PC-9 (cell line): ENCODE results near the gene FUT8. TPM values are rescaled to one million over a fixed set of nuclear protein-coding genes. Genes with fewer than 3 reads are reported as not detected.

Source experiments
- BruUV-seq: library from RNA; stranded (reverse); fragments of 400-500 nt; replicated peaks from 2 replicates; lab custom pipeline; 2021; lab: Mats Ljungman, UMichigan
- CTCF ChIA-PET: fragments of 300-600 bp; sonication (Branson Sonifier 250); formaldehyde crosslinking; loops from one replicate; lab custom pipeline; 2022; ENCODE audit warnings: antibody characterized with exemption; lab: Charles Lee
- POLR2A ChIA-PET: fragments of 300-600 bp; sonication (Branson Sonifier 250); formaldehyde crosslinking; loops from one replicate; lab custom pipeline; 2022; ENCODE audit warnings: antibody characterized with exemption; ENCODE audit not compliant: unreplicated experiment; lab: Charles Lee
- DNase-seq, 2 experiments: peaks; one replicate each; pipeline versions ENCODE4 v3.0.0 to v3.0.0-alpha.2; 2015 to 2022; ENCODE audit warnings: mixed read lengths in 1 of 2
- H2AFZ ChIP-seq: fragments of 200-600 bp; sonication (generic); 2 replicates; pipeline ENCODE4 v1.8.1; 2017; ENCODE audit warnings: antibody characterized with exemption
- H3F3A ChIP-seq: fragments of 200-600 bp; sonication (generic); 2 replicates; pipeline ENCODE4 v1.8.1; 2017; ENCODE audit warnings: antibody characterized with exemption, mild to moderate bottlenecking, low read depth; ENCODE audit not compliant: insufficient read depth
- H3K27ac ChIP-seq: fragments of 200-600 bp; sonication (generic); 2 replicates; pipeline ENCODE4 v1.6.1; 2016; ENCODE audit warnings: mixed run types
- H3K27me3 ChIP-seq: fragments of 200-600 bp; sonication (generic); 2 replicates; pipeline ENCODE4 v1.6.1; 2016; ENCODE audit warnings: low read depth, mixed run types; ENCODE audit not compliant: insufficient read depth
- H3K36me3 ChIP-seq: fragments of 200-600 bp; sonication (generic); 2 replicates; pipeline ENCODE4 v1.6.1; 2016; ENCODE audit warnings: low read depth, mixed run types
- H3K4me1 ChIP-seq: fragments of 200-600 bp; sonication (generic); replicated peaks from 2 replicates; pipeline ENCODE4 v1.6.1; 2016; ENCODE audit warnings: mixed run types; ENCODE audit not compliant: insufficient read depth
- H3K4me2 ChIP-seq: fragments of 200-600 bp; sonication (generic); 2 replicates; pipeline ENCODE4 v1.6.1; 2017; ENCODE audit warnings: mixed run types
- H3K4me3 ChIP-seq: fragments of 200-600 bp; sonication (generic); 2 replicates; pipeline ENCODE4 v1.6.1; 2016; ENCODE audit warnings: mixed run types
- H3K79me2 ChIP-seq: fragments of 200-600 bp; sonication (generic); 2 replicates; pipeline ENCODE4 v1.6.1; 2017; ENCODE audit warnings: low read depth, mixed run types
- H3K9me2 ChIP-seq: fragments of 200-600 bp; sonication (generic); 2 replicates; pipeline ENCODE4 v1.8.1; 2017; ENCODE audit warnings: mild to moderate bottlenecking; ENCODE audit not compliant: insufficient read depth
- H3K9me3 ChIP-seq: fragments of 200-600 bp; sonication (generic); 2 replicates; pipeline ENCODE4 v1.8.1; 2016; ENCODE audit warnings: low read depth; ENCODE audit not compliant: insufficient read depth
- H4K20me1 ChIP-seq: fragments of 200-600 bp; sonication (generic); 2 replicates; pipeline ENCODE4 v1.8.1; 2017; ENCODE audit not compliant: insufficient read depth
- CTCF ChIP-seq: fragments of 200-600 bp; sonication (generic); conservative IDR thresholded peaks from 2 replicates; pipeline ENCODE4 v1.6.1; 2017; ENCODE audit warnings: mixed run types, antibody characterized with exemption, mild to moderate bottlenecking, moderate library complexity
- EZH2 ChIP-seq: fragments of 200-600 bp; sonication (generic); IDR thresholded peaks from 2 replicates; pipeline ENCODE4 v1.8.0; 2017; ENCODE audit warnings: antibody characterized with exemption, low read depth
- intact Hi-C: fragments of 100-400 bp; cut with micrococcal nuclease; formaldehyde crosslinking; loops from one replicate; pipeline ENCODE4 v1.10.0; 2022; ENCODE audit not compliant: unreplicated experiment
- total RNA-seq: library from RNA; stranded (reverse); gene quantifications from 2 replicates; pipeline ENCODE4 v1.2.3, GENCODE V29; 2021

The FUT8 gene
- total RNA-seq, 1 experiment from 2014 or later: 134 TPM

- no peak overlapping the region for H3K4me2 ChIP-seq
- no peaks in the 10 kb centered on the region for H3K27me3 ChIP-seq
- H3K4me1 ChIP-seq: no peaks in the 10 kb centered on the region
- H3K4me3 ChIP-seq: no peak overlapping the region
- no TSS peak for BruUV-seq
- H4K20me1 ChIP-seq: no peaks in the 10 kb centered on the region
- intact Hi-C loops: no loop called here
- H2AFZ ChIP-seq: no peak overlapping the region
- ChIA-PET CTCF (no interaction called here), POLR2A (no interaction called here)
- H3K27ac ChIP-seq: no peak overlapping the region
- H3F3A ChIP-seq: 0 out of 2 replicates have a peak, but pooled peaks cover 5% of the 10 kb centered on the region
- H3K9me3 ChIP-seq: peaks cover 3% of the 10 kb centered on the region
- TF ChIP-seq EZH2: no peak
- no peak for TF ChIP-seq CTCF
- peaks cover 9% of the 10 kb centered on the region; the same call in 1 of the 2 replicates for H3K79me2 ChIP-seq
- no peaks in the 10 kb centered on the region for H3K9me2 ChIP-seq
- DNase-seq: no peak
- H3K36me3 ChIP-seq: no peaks in the 10 kb centered on the region; the same call in 1 of the 2 replicates
Observed at GRCh38 chr14:65718629-65719028, 306.1 kb downstream of the FUT8 start.

GRCh38 chr14:65720171-65720570 lies 307.6 kb downstream of the FUT8 start:
- Histone ChIP-seq H3K9me2 (no peaks in the 10 kb centered on the region), H4K20me1 (no peaks in the 10 kb centered on the region), H3F3A (no peaks in the 10 kb centered on the region), H3K4me3 (no peak overlapping the region), H3K36me3 (0 out of 2 replicates have a peak, but pooled peaks cover 6% of the 10 kb centered on the region), H3K4me1 (no peaks in the 10 kb centered on the region), H3K27ac (no peak overlapping the region), H2AFZ (no peak overlapping the region), H3K79me2 (peaks cover under 1% of the 10 kb centered on the region; the same call in 1 of the 2 replicates), H3K9me3 (no peaks in the 10 kb centered on the region; the same call in none of the 2 replicates), H3K27me3 (no peaks in the 10 kb centered on the region), H3K4me2 (no peak overlapping the region)
- TF ChIP-seq CTCF (no peak), EZH2 (no peak)
- intact Hi-C loops: no loop called here
- ChIA-PET CTCF (no interaction called here), POLR2A (no interaction called here)
- no peak for DNase-seq
- no TSS peak for BruUV-seq

- POLR2A ChIA-PET: no interaction called here
Observed at GRCh38 chr14:65720743-65721142, 308.2 kb downstream of the FUT8 start.

More at GRCh38 chr14:65720743-65721142, 308.2 kb downstream of the FUT8 start:
- Histone ChIP-seq H3K27ac (no peak overlapping the region), H4K20me1 (no peaks in the 10 kb centered on the region), H3K79me2 (no peaks in the 10 kb centered on the region; the same call in 1 of the 2 replicates), H3K27me3 (no peaks in the 10 kb centered on the region), H3K9me3 (no peaks in the 10 kb centered on the region; the same call in 1 of the 2 replicates), H3K4me1 (no peaks in the 10 kb centered on the region), H3K4me2 (no peak overlapping the region), H3K36me3 (peaks cover 8% of the 10 kb centered on the region; the same call in 1 of the 2 replicates), H3K9me2 (no peaks in the 10 kb centered on the region), H2AFZ (no peak overlapping the region), H3K4me3 (no peak overlapping the region), H3F3A (no peaks in the 10 kb centered on the region)
- CTCF ChIA-PET: no interaction called here
- TF ChIP-seq CTCF: no peak
- TF ChIP-seq EZH2: no peak
- intact Hi-C loops: no loop called here
- no TSS peak for BruUV-seq
- no peak for DNase-seq
